ENCODE measurements around the gene DNER.

The DNER gene

DNA sequence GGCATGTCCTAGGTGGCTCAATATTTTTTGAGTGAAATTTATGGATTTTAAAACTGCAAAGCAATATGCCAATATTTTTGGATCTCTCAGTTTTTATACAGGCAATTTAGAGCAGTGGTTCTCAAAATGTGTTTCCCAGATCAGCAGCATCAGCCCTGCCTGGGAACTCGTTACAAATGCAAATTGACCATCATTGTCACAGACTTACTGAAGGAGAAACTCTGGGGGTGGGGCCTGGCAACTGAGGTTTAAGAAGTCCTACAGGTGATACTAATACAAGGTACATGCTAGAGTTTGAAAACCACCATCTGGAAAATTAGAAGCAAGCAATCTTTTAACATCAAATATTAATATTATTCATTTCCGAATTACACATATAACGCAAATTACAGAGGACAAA is 227.7 kb downstream of the DNER start:
- no peak for DNase-seq (ENCODE audit: low spot score)

DNA sequence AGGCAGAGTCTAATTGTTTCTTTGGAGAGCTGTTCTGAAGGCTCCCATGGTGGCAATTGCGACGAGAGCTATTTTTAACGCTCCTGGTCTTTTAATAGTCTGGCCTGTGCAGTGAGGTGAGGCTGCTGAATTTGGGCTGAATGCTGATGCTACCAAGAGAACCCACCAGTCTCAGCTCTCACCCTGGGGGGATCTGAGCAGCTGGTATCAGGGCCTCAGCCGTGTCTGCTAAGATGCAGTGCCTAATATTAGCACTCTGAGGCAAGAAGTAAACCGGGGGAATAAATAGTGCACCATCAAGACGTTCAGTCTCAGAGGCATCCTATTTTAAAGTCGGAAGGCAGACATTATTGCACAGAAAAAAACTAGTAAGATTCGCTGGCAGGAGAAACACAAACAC is 228.5 kb downstream of the DNER start:
- no peak for DNase-seq (ENCODE audit: low spot score)

GRCh38 chr2:229477269-229477755 is 237.0 kb downstream of the DNER start:
- DNase-seq (ENCODE audit: low spot score): no peak

GRCh38 chr2:229475778-229476177 is 238.6 kb downstream of the DNER start:
- DNase-seq (ENCODE audit: low spot score): no peak

DNA sequence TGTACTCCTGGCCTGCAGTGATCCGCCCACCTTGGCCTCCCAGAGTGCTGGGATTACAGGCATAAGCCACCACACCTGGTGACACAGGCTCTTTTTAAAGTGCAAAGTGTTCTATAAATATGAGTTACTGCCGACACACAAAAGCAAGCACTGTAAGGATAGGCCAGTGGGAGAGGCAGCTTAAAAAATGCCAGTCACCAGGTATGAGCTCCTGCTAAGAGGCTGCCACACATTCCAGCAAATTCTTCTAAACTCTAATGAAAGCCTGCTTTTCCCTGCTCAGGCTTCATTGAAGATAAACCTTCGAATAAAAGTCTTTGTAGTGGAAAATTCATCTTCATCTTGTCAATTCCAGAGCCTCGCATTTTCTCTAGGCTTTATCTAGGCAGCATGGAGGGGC is 240.2 kb downstream of the DNER start:
- no peak for DNase-seq (ENCODE audit: low spot score)

- DNase-seq (ENCODE audit: low spot score): no peak
These were observed 243.6 kb downstream of the DNER start for GRCh38 chr2:229470781-229471180.

GRCh38 chr2:229467783-229468182 is 246.6 kb downstream of the DNER start:
- no peak for DNase-seq (ENCODE audit: low spot score)

DNA sequence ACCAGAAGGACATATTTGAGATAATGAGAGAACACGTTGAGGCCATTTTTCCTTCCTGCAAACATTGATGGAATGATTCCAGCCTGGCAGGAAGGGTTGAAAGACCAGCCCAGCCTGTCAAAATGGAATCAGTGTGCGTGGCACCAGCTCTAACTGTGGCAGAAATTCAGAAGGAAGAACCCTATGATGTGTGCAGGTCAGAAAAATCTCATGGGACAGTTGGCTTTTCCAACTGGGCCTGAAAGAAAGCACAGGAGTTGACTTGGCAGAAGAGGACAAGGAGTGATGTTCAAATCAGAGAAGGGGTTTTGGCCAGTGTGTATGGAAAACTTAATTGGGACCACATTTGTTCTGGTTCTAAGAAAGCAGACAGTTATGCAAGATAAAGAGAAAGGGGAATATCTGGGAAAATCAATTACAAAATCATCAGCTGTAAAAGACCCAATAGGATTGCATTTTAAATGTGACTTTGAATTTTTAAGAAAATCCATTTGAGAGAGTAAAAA is 250.5 kb downstream of the DNER start:
- no peak for DNase-seq (ENCODE audit: low spot score)

- DNase-seq (ENCODE audit: low spot score): no peak
These were observed 252.2 kb downstream of the DNER start for GRCh38 chr2:229462112-229462511.

- DNase-seq (ENCODE audit: low spot score): no peak
These were observed 258.3 kb downstream of the DNER start for GRCh38 chr2:229456091-229456490.

DNA sequence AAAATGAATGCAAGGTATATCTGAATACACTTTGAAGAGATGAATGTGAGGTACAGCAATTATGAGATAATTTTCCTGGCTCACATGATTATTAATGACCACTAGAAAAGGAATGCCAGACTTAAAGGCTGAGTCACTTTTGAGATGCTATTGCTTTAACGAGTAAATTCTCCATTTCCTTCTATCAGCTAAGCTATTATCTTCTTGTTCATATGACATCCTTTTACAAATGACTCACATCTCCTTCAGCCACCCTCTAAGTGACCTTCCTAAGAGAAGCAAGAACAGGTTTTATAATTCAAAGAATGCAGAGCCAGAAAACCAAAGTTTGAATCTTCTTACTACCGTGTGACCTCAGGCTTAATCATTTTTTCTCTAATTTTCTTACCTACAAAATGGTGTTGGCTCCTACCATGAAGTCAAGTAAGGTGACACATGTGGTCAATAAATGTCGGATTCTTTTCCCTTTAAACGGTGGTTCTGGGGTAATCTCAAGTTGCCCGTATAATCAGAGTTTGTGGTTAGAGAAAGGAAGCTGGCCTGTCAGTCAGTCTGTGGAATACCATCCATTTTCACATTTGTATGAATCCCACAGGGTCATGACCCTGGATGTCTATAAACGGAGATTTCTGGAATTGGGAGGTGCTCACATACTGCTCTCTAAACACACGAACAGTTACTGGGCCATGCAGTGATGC is 259.3 kb downstream of the DNER start:
- DNase-seq (ENCODE audit: low spot score): peak; percentile 44

GRCh38 chr2:229453230-229453629 is 261.1 kb downstream of the DNER start:
- no peak for DNase-seq (ENCODE audit: low spot score)

DNA sequence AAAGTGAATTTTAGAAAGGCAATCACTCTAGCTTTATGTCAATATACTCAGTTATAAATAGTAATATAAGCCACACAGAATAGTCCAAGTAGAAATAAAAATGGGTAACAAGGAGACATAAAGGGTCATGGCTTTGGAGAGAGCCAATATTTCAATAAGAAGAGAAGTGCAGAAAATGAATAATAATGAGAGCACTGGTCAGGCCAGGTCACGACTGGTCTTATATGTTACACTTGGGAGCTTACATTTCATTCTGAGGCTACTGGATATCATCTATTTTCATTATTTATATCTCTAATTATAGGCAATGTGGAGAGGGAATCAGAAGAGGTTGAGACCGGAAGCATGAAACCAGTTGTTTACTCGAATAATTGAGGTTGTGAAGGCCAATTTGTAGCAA is 262.5 kb downstream of the DNER start:
- no peak for DNase-seq (ENCODE audit: low spot score)

GRCh38 chr2:229447227-229447626 is 267.1 kb downstream of the DNER start:
- DNase-seq (ENCODE audit: low spot score): no peak

GRCh38 chr2:229446350-229446749 is 268.0 kb downstream of the DNER start:
- no peak for DNase-seq (ENCODE audit: low spot score)

GRCh38 chr2:229445501-229446211 is 268.7 kb downstream of the DNER start:
- DNase-seq (ENCODE audit: low spot score): no peak

DNA sequence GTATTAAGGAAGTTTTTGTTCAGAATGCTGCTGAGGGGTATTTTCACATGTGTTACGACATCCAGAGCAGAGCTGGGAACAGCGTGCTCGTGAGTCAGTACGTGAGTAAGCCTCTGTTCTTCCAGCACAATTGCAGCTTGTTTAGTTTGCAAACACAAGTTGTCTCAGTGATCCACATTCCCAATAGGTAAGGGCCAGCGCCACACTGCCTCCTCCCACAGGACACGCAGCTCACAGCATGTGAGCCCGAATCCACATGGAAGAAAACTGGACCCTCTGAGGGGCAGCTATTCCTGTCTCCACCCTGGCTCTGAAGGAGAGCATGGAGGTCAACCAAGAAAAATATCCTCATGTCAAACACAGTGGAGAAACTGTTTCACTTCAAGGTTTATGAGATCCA is 269.3 kb downstream of the DNER start:
- peak; percentile 61 for DNase-seq (ENCODE audit: low spot score)

- no peak for DNase-seq (ENCODE audit: low spot score)
These were observed 270.6 kb downstream of the DNER start for GRCh38 chr2:229443546-229444268.

GRCh38 chr2:229443141-229443540 is 271.2 kb downstream of the DNER start:
- DNase-seq (ENCODE audit: low spot score): no peak

GRCh38 chr2:229438430-229439159 is 275.8 kb downstream of the DNER start:
- no peak for DNase-seq (ENCODE audit: low spot score)

GRCh38 chr2:229437467-229437866 is 276.9 kb downstream of the DNER start:
- DNase-seq (ENCODE audit: low spot score): no peak

DNA sequence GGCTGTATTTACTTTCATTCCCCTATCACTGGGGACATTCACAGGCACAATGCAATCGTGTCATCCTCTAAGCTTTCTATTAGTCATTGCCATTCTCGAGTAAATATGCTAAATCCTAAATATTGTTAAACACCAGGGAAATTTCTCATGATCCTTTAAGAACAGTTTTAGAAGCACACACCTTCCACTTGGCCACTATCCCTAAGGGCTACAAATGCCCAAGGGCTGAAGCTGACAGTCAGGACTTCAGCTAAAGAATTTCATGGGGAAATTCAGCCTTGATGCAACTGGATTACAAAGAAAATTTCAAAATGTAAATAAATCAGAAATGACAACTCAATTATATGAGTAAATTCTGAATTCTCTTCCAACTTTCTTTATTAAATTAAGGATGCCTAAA is 280.2 kb downstream of the DNER start:
- no peak for DNase-seq (ENCODE audit: low spot score)
